NCI-H526 (cell line): ENCODE measurements around the gene FLG.
"Not testable (repeated sequence)": the region's sequence is repeated elsewhere in the genome, so short reads cannot be mapped to it uniquely, and the experiment has no call there.

Experiments
- DNase-seq, 2 experiments: peaks; one replicate each; lab custom pipeline; 2025; lab: John Stamatoyannopoulos, UW

FLG gene

GRCh38 chr1:152325111-152325510 is at the start of gene FLG:
TSS of gene FLG (minus strand) at chr1:152325239. CDS start at chr1:152315456, 9,783 bp downstream.
- DNase-seq: no peak

- no peak for DNase-seq
Observed at GRCh38 chr1:152374451-152374850, 49.4 kb upstream of the FLG start.

- no peak for DNase-seq
Observed at GRCh38 chr1:152372672-152373071, 47.6 kb upstream of the FLG start.

- no peak for DNase-seq
Observed at GRCh38 chr1:152367436-152367835, 42.4 kb upstream of the FLG start.

GRCh38 chr1:152359906-152360305 is 34.9 kb upstream of the FLG start, which contains the start of gene FLG2:
TSS of gene FLG2 (minus strand) at chr1:152360006. CDS start at chr1:152358884, 1,122 bp downstream.
- DNase-seq: no peak

GRCh38 chr1:152356736-152357135 is 31.7 kb upstream of the FLG start:
- no peak for DNase-seq

- no peak for DNase-seq
Observed at GRCh38 chr1:152349611-152350010, 24.6 kb upstream of the FLG start.

GRCh38 chr1:152348447-152348846 is 23.4 kb upstream of the FLG start:
- no peak for DNase-seq

- DNase-seq: peak; percentile 68 to 87
Observed at GRCh38 chr1:152347116-152347728, 22.2 kb upstream of the FLG start.

GRCh38 chr1:152344438-152344837 is 19.4 kb upstream of the FLG start:
- no peak for DNase-seq

GRCh38 chr1:152343006-152343405 is 18.0 kb upstream of the FLG start:
- no peak for DNase-seq

- DNase-seq: no peak
Observed at GRCh38 chr1:152335399-152335798, 10.4 kb upstream of the FLG start.

- DNase-seq: no peak
Observed at GRCh38 chr1:152328801-152329391, 3.9 kb upstream of the FLG start.

- no peak for DNase-seq
Observed at GRCh38 chr1:152313970-152314369, 11.1 kb downstream of the FLG start.

- DNase-seq: no peak
Observed at GRCh38 chr1:152313319-152313801, 11.7 kb downstream of the FLG start.

GRCh38 chr1:152312169-152312568 is 12.9 kb downstream of the FLG start:
- DNase-seq: not testable (repeated sequence)

GRCh38 chr1:152309955-152310354 is 15.1 kb downstream of the FLG start:
- no peak for DNase-seq

GRCh38 chr1:152309320-152309901 is 15.6 kb downstream of the FLG start:
- not testable (repeated sequence) for DNase-seq

- not testable (repeated sequence) for DNase-seq
Observed at GRCh38 chr1:152308758-152309157, 16.3 kb downstream of the FLG start.

- DNase-seq: not testable (repeated sequence)
Observed at GRCh38 chr1:152307970-152308369, 17.1 kb downstream of the FLG start.

- not testable (repeated sequence) for DNase-seq
Observed at GRCh38 chr1:152306123-152306522, 18.9 kb downstream of the FLG start.

- DNase-seq: not testable (repeated sequence)
Observed at GRCh38 chr1:152304773-152305172, 20.3 kb downstream of the FLG start.
